ENCODE data around the gene USP24.
"Not testable (repeated sequence)": the region's sequence is repeated elsewhere in the genome, so short reads cannot be mapped to it uniquely, and the experiment has no call there.

The USP24 gene

DNA sequence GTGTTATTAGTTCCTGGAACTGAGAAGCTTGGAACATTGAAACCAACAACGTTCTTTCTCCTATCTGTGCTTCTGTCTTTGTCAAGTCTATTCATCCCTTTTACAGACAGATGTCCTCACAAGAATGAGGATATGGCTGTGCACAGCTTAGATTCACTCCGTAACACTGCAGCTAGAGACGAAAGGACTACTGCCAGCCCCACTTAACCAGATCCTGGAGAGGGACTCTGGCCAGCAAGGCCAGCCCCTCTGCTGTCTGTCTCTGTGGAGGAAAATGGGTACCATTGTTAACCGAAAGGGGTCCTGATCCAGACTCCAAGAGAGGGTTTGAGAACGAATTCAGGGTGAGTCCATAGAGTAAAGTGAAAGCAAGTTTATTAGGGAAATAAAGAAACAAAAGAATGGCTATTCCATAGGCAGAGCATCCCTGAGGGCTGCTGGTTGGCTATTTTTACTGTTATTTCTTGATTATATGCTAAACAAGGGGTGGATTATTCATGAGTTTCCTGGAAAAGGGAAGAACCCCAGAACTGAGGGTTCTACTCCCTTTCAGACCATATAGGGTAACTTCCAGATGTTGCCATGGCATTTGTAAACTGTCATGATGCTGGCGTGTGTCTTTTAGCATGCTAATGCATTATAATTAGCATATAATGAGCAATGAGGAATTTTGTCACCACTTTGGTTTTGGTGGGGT lies 17.4 kb upstream of the USP24 start:
- DNase-seq (ENCODE audit: low spot score), result no peak

GRCh38 chr1:55231745-55232144 lies 16.6 kb upstream of the USP24 start:
- no peak for DNase-seq (ENCODE audit: low spot score)

GRCh38 chr1:55230659-55231058 lies 15.5 kb upstream of the USP24 start:
- no peak for DNase-seq (ENCODE audit: low spot score)

- DNase-seq (ENCODE audit: low spot score), result not testable (repeated sequence)
These were observed 14.6 kb upstream of the USP24 start for GRCh38 chr1:55229726-55230125.

GRCh38 chr1:55225228-55225627 lies 10.1 kb upstream of the USP24 start:
- no peak for DNase-seq (ENCODE audit: low spot score)

DNA sequence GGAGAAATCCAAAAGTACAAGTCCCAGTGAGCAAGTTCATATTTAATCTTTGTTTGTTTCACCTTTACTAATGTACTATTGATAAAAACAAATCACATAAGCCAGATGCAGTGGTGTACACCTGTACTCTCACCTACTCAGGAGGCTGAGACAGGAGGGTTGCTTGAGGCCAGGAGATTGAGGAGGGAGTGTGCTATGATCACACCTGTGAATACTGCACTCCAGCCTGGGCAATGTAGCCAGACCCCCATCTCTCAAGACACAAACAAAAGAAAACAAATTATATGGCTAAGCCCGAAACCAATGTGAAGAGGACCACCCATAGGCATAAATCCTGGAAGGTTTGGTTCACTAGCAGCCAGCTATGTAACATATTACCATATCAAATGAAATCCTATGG lies 9.6 kb upstream of the USP24 start:
- no peak for DNase-seq (ENCODE audit: low spot score)

DNA sequence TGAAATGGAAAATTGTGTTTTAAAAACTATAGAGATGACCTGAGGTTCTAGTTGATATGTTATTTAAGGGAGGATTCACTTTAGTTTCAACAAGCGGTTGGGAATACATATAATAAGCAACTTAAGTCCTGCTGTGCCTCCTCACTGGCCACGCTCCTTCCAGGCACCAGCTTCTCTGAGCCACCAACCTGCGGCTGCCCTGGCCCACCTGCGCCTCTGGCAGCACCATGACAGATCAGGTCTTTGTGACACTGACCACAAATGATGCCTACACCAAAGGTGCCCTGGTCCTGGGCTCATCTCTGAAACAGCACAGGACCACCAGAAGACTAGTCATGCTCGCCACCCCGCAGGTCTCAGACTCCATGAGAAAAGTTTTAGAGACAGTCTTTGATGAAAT lies 7.0 kb upstream of the USP24 start:
- no peak for DNase-seq (ENCODE audit: low spot score)

- DNase-seq (ENCODE audit: low spot score), result no peak
These were observed 2.2 kb upstream of the USP24 start for GRCh38 chr1:55217226-55217986.

- DNase-seq (ENCODE audit: low spot score), result no peak
These were observed 932 bp upstream of the USP24 start for GRCh38 chr1:55216096-55216495.

GRCh38 chr1:55214934-55215193 lies 300 bp downstream of the USP24 start:
- DNase-seq (ENCODE audit: low spot score), result no peak

DNA sequence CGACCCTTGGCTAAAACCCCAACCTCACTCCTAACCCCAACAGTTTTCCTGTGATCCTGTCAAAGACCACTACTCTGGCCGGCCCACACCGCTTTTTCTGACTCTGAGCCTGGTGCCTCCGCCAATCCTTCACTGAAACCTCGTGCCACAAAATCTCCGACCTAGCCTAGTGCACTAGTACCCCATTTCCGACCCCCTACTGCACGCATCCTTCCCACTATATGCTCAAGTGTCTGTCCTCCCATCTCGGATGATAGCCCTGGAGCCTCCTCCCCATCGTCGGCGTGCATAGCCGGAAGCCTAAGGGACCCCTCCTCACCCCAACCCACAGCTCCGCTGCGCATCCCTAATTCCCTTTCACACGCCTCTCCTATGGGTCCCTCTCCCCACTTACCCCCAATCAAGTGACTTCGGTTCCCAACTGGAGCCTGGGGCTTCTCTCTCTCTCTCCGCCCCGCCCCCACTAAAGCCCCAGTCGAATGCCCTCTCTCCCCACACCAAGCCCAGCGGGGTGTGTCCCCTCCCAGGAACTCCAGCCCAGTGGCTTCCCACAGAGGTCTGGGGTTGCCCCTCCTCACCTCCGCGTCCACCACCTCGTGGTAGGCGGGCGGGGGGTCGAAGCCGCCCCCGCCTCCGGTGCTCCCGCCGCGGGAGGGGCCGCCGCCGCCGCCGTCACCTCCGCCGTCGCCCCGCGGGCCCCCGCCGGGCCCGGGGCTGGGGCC lies 791 bp downstream of the USP24 start:
- no peak for DNase-seq (ENCODE audit: low spot score)

DNA sequence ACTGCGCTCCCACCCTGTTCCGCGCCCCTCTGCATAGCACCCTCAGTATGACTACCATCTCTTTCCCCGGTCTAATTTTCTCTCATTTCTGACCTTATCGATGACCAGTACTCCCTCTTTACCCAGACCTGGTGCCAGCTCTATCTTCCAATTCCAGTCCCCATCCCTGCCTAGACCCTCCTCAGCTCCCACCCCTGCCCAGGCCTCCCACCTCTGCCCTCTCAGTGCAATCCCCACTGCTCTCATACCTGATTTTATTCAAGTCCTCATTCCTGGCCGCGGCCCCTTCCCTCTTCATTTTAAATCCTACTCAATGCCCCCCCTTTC lies 1.3 kb downstream of the USP24 start:
- DNase-seq (ENCODE audit: low spot score), result no peak

DNA sequence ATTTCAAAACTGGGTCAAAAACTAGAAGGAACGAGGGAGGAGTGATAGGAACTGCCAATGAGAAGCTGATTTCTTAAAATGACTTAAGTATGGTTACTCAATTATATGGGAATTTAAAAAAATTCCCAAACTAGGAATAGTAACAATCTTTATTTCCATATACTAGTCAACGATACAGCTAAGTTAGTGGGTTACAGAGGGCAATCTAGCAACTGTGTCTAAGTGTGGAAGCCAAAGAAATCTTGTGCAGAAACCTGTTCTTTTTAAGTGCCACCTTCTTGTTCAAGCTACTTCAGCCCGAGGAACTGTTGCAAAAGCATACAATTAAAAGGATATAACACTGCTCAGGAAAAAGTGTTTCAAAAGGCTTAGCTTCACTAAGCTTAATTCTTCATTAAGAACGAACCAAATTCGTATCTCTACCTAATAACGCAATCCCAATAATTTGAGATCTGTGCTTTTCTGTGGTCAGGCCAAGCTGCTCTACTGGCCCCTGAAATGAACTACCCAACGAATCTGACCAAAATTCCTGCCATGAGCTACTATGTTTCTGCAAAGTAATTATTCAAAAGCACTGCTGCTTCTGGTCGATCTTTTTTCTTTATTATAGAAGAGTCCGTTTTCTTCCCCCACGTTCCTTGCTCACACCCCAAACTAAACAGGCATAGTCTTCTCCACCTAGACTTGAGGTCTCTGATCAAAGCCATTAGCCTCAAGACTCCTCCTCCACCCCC lies 1.8 kb downstream of the USP24 start:
- DNase-seq (ENCODE audit: low spot score), result no peak

GRCh38 chr1:55212349-55213150 lies 2.6 kb downstream of the USP24 start:
- DNase-seq (ENCODE audit: low spot score), result no peak

GRCh38 chr1:55211863-55212262 lies 3.3 kb downstream of the USP24 start:
- DNase-seq (ENCODE audit: low spot score), result no peak

DNA sequence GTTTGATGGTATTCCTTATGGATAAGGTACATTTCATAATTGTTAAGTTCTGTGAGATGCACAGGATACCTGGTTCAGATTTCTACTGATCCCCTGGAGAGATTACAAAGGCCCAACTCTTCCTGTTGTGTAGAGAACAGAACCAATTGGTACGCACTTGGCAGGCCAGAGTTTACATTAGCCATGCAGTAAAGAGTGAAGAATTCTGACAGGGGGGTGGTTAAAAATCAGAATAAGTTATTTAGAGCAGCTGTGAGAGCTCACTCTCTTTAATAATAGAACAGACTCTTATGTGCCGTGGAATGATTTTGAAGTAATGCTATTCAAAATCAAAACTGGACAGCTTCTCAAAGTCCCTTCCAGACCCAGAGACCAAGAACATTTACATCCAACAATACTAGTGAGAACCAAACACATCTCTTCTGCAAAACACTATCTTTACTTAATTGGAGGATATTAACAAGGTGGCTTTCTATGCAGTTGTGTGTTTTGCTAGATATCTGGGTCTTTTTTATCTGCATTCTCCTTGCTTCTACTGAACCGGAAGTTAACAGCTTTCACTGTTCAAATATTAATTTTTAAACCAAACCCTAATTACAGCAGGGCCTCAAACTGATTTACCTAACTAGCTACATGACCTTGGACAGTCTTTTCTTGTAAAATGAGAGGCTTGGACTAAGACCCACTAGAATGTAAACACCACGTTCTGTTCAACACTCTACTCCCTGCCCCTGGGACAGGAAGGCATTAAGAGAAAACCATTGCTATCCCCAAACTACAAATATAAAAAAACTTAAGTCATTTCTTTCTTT lies 4.0 kb downstream of the USP24 start:
- DNase-seq (ENCODE audit: low spot score), result no peak

- DNase-seq (ENCODE audit: low spot score), result no peak
These were observed 5.9 kb downstream of the USP24 start for GRCh38 chr1:55209247-55209646.

GRCh38 chr1:55206210-55206609 lies 9.0 kb downstream of the USP24 start:
- no peak for DNase-seq (ENCODE audit: low spot score)

DNA sequence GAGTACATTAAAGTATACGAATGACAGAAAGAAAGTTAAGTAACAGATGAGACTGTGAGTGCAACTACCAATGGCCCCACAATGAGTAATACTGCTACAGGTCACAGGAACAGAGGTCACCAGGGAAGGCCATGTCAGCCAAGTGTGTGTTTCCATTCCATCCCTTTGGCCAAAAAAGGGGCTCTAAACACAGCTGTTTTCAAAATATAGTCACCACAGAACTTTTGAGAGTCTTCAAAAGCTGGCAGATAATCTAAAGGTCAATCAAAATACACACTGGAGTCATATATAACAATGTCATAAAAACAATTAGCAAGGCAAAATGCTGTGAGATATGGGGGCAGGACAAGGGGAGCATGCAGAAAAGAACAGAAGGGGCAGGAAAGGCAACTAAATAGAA lies 10.2 kb downstream of the USP24 start:
- DNase-seq (ENCODE audit: low spot score), result no peak

GRCh38 chr1:55203064-55203463 lies 12.1 kb downstream of the USP24 start:
- DNase-seq (ENCODE audit: low spot score), result no peak

- no peak for DNase-seq (ENCODE audit: low spot score)
These were observed 14.5 kb downstream of the USP24 start for GRCh38 chr1:55200667-55201066.
